HEK293 (cell line): ENCODE measurements around the gene CRTC3.
A peak's percentile ranks its signal among the peaks of the same experiment; 100 is the strongest.
"Not testable (repeated sequence)": the region's sequence is repeated elsewhere in the genome, so short reads cannot be mapped to it uniquely, and the experiment has no call there.

Experiments
- CTCF ChIA-PET: fragments of 350-600 bp; formaldehyde crosslinking; extraction: SDS; loops from one replicate; lab custom pipeline; 2021; ENCODE audit warnings: antibody characterized with exemption; lab: Yijun Ruan, JAX
- POLR2A ChIA-PET: fragments of 300-600 bp; formaldehyde crosslinking; extraction: SDS; loops from one replicate; lab custom pipeline; 2020; ENCODE audit warnings: antibody characterized with exemption, inconsistent platforms; lab: Yijun Ruan, JAX
- H3K27ac ChIP-seq: fragments of 200-500 bp; sonication (Bioruptor generic); 2 replicates; pipeline ENCODE4 v1.5.1; 2014; ENCODE audit warnings: low read depth, low read length, control low read depth, inconsistent platforms; ENCODE audit errors: extremely low read depth
- H3K36me3 ChIP-seq, 2 experiments: fragments of 200-500 bp in 1 of 2; sonication (Bioruptor generic) in 1 of 2; 1 replicate in 1 of 2; 2 replicates in 1 of 2; pipeline ENCODE4 v1.5.1; 2014 to 2017; ENCODE audit warnings: inconsistent platforms in 2 of 2, low read length in 2 of 2; ENCODE audit not compliant: control insufficient read depth in 2 of 2, insufficient read depth in 1 of 2
- H3K4me1 ChIP-seq: fragments of 200-500 bp; sonication (Bioruptor generic); 2 replicates; pipeline ENCODE4 v1.5.1; 2014; ENCODE audit warnings: mild to moderate bottlenecking, low read length, inconsistent platforms; ENCODE audit not compliant: control insufficient read depth, insufficient read depth
- H3K4me3 ChIP-seq: 2 replicates; pipeline ENCODE4 v1.5.1; 2011; ENCODE audit warnings: low read depth, mild to moderate bottlenecking, control low read depth, low read length, moderate library complexity
- H3K9me3 ChIP-seq: fragments of 200-500 bp; sonication (Bioruptor generic); 2 replicates; pipeline ENCODE4 v1.5.1; 2014; ENCODE audit warnings: low read depth, low read length, inconsistent platforms; ENCODE audit not compliant: control insufficient read depth, insufficient read depth
- MYNN ChIP-seq: fragments of 450-650 bp; formaldehyde crosslinking; IDR thresholded peaks from 2 replicates; pipeline ENCODE4 v1.5.1; 2016; ENCODE audit warnings: missing biosample characterization, missing genetic modification characterization, borderline replicate concordance
- ZBTB1 ChIP-seq: fragments of 450-650 bp; formaldehyde crosslinking; IDR thresholded peaks from 2 replicates; pipeline ENCODE4 v1.5.1; 2016; ENCODE audit warnings: missing biosample characterization, missing genetic modification characterization
- ZBTB21 ChIP-seq: fragments of 450-650 bp; formaldehyde crosslinking; IDR thresholded peaks from 2 replicates; pipeline ENCODE4 v1.5.1; 2017; ENCODE audit warnings: missing biosample characterization, missing genetic modification characterization
- ZFP37 ChIP-seq: fragments of 450-650 bp; formaldehyde crosslinking; IDR thresholded peaks from 2 replicates; pipeline ENCODE4 v1.5.1; 2016; ENCODE audit warnings: missing biosample characterization, missing genetic modification characterization
- ZNF121 ChIP-seq: fragments of 450-650 bp; formaldehyde crosslinking; IDR thresholded peaks from 2 replicates; pipeline ENCODE4 v1.5.1; 2016; ENCODE audit warnings: missing biosample characterization, missing genetic modification characterization
- ZNF138 ChIP-seq: fragments of 450-650 bp; formaldehyde crosslinking; IDR thresholded peaks from 2 replicates; pipeline ENCODE4 v1.5.1; 2016; ENCODE audit warnings: missing biosample characterization, missing genetic modification characterization, borderline replicate concordance
- ZNF140 ChIP-seq: fragments of 450-650 bp; formaldehyde crosslinking; IDR thresholded peaks from 2 replicates; pipeline ENCODE4 v1.5.1; 2016; ENCODE audit warnings: missing biosample characterization, missing genetic modification characterization
- ZNF19 ChIP-seq: fragments of 450-650 bp; formaldehyde crosslinking; IDR thresholded peaks from 2 replicates; pipeline ENCODE4; 2016; ENCODE audit warnings: missing biosample characterization, missing genetic modification characterization, low read depth
- ZNF266 ChIP-seq: fragments of 450-650 bp; formaldehyde crosslinking; IDR thresholded peaks from 2 replicates; pipeline ENCODE4 v1.5.1; 2016; ENCODE audit warnings: missing biosample characterization, missing genetic modification characterization, low read depth
- ZNF292 ChIP-seq: fragments of 450-650 bp; formaldehyde crosslinking; IDR thresholded peaks from 2 replicates; pipeline ENCODE4 v1.5.1; 2016; ENCODE audit warnings: low read depth, missing biosample characterization, missing genetic modification characterization, borderline replicate concordance
- ZNF394 ChIP-seq: fragments of 450-650 bp; formaldehyde crosslinking; IDR thresholded peaks from 2 replicates; pipeline ENCODE4 v1.5.1; 2016; ENCODE audit warnings: missing biosample characterization, missing genetic modification characterization, mild to moderate bottlenecking, moderate library complexity, borderline replicate concordance
- ZNF404 ChIP-seq: fragments of 450-650 bp; formaldehyde crosslinking; IDR thresholded peaks from 2 replicates; pipeline ENCODE4 v1.5.1; 2017; ENCODE audit warnings: missing biosample characterization, missing genetic modification characterization
- ZNF426 ChIP-seq: fragments of 450-650 bp; formaldehyde crosslinking; IDR thresholded peaks from 2 replicates; pipeline ENCODE4 v1.5.1; 2017; ENCODE audit warnings: missing biosample characterization, missing genetic modification characterization, mild to moderate bottlenecking, inconsistent platforms, moderate library complexity
- ZNF501 ChIP-seq: fragments of 450-650 bp; formaldehyde crosslinking; IDR thresholded peaks from 2 replicates; pipeline ENCODE4 v1.5.1; 2016; ENCODE audit warnings: missing biosample characterization, missing genetic modification characterization
- ZNF510 ChIP-seq: fragments of 450-650 bp; formaldehyde crosslinking; IDR thresholded peaks from 2 replicates; pipeline ENCODE4 v1.5.1; 2018; ENCODE audit warnings: mild to moderate bottlenecking, missing genetic modification characterization, missing biosample characterization; ENCODE audit not compliant: insufficient replicate concordance
- ZNF514 ChIP-seq: fragments of 450-650 bp; formaldehyde crosslinking; IDR thresholded peaks from 2 replicates; pipeline ENCODE4 v1.5.1; 2016; ENCODE audit warnings: missing biosample characterization, missing genetic modification characterization
- ZNF529 ChIP-seq: fragments of 450-650 bp; formaldehyde crosslinking; IDR thresholded peaks from 2 replicates; pipeline ENCODE4 v1.5.1; 2017; ENCODE audit warnings: missing genetic modification characterization, missing biosample characterization; ENCODE audit not compliant: insufficient replicate concordance
- ZNF555 ChIP-seq: fragments of 450-650 bp; formaldehyde crosslinking; conservative IDR thresholded peaks from 2 replicates; pipeline ENCODE4 v1.5.1; 2017; ENCODE audit warnings: missing biosample characterization, mild to moderate bottlenecking, missing genetic modification characterization, inconsistent platforms
- ZNF558 ChIP-seq: fragments of 450-650 bp; formaldehyde crosslinking; IDR thresholded peaks from 2 replicates; pipeline ENCODE4 v1.5.1; 2016; ENCODE audit warnings: missing biosample characterization, missing genetic modification characterization
- ZNF560 ChIP-seq: fragments of 450-650 bp; formaldehyde crosslinking; IDR thresholded peaks from 2 replicates; pipeline ENCODE4 v1.5.1; 2017; ENCODE audit warnings: missing biosample characterization, missing genetic modification characterization, borderline replicate concordance
- ZNF623 ChIP-seq: fragments of 450-650 bp; formaldehyde crosslinking; IDR thresholded peaks from 2 replicates; pipeline ENCODE4 v1.5.1; 2016; ENCODE audit warnings: missing biosample characterization, missing genetic modification characterization
- ZNF629 ChIP-seq: fragments of 450-650 bp; formaldehyde crosslinking; IDR thresholded peaks from 2 replicates; pipeline ENCODE4 v1.5.1; 2017; ENCODE audit warnings: missing biosample characterization, missing genetic modification characterization
- ZNF654 ChIP-seq: fragments of 450-650 bp; formaldehyde crosslinking; IDR thresholded peaks from 2 replicates; pipeline ENCODE4 v1.5.1; 2016; ENCODE audit warnings: low read depth, missing biosample characterization, missing genetic modification characterization
- ZNF664 ChIP-seq: fragments of 450-650 bp; formaldehyde crosslinking; IDR thresholded peaks from 2 replicates; pipeline ENCODE4 v1.5.1; 2016; ENCODE audit warnings: missing biosample characterization, missing genetic modification characterization
- ZXDB ChIP-seq: fragments of 450-650 bp; formaldehyde crosslinking; IDR thresholded peaks from 2 replicates; pipeline ENCODE4 v1.5.1; 2016; ENCODE audit warnings: missing biosample characterization, missing genetic modification characterization
- TF ChIP-seq, protein P1 (sequence below): fragments of 450-650 bp; formaldehyde crosslinking; conservative IDR thresholded peaks from 2 replicates; pipeline ENCODE4 v1.5.1; 2016; ENCODE audit warnings: low read depth, missing biosample characterization, missing genetic modification characterization
- TF ChIP-seq, protein P2 (sequence below): fragments of 450-650 bp; formaldehyde crosslinking; conservative IDR thresholded peaks from 2 replicates; pipeline ENCODE4 v1.5.1; 2016; ENCODE audit warnings: low read depth, missing biosample characterization, missing genetic modification characterization
- TF ChIP-seq, protein P3 (sequence below): fragments of 450-650 bp; formaldehyde crosslinking; IDR thresholded peaks from 2 replicates; pipeline ENCODE4 v1.5.1; 2016; ENCODE audit warnings: missing biosample characterization, missing genetic modification characterization, borderline replicate concordance

Gene CRTC3

DNA sequence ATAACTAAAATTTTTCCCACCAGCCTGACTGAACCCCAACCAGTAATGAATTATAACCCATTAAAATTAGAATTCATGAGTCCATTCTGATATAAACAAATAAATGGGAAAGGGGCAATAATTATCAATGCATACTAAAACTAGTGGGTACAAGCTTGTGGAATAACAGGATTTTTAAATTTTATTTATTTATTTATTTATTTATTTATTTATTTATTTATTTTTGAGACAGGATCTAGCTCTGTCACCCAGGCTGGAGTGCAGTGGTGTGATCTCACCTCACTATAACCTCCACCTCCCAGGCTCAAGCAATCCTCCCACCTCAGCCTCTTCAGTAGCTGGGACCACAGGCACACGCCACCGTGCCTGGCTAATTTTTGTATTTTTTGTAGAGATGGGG, 15.8 kb upstream of the CRTC3 start:
- H3K36me3 ChIP-seq, POLR2A ChIA-PET, H3K27ac ChIP-seq, H3K9me3 ChIP-seq, H3K4me1 ChIP-seq, H3K4me3 ChIP-seq: not testable (repeated sequence)
- CTCF ChIA-PET, result interaction anchor here (0.6 to 1.5 kb wide), 5 partner anchors 25 to 372 kb away, joined by 3 to 4 read pairs (median 3); no protein-coding TSS in a partner anchor
- TF ChIP-seq ZNF664 (tag by site-specific recombination) (peak; percentile 79), ZNF555 (tag by site-specific recombination) (peak; percentile 89), ZNF510 (peak; percentile 72), ZNF404 (tag by site-specific recombination) (0 out of 2 replicates have a peak, but pooled peaks have one; percentile 17), ZXDB (tag by site-specific recombination) (peak; percentile 79; the same call in 1 of the 2 replicates), ZNF266 (tag by site-specific recombination) (peak; percentile 69; the same call in 1 of the 2 replicates), ZNF426 (tag by site-specific recombination) (peak; percentile 93), ZNF394 (tag by site-specific recombination) (peak; percentile 96), ZNF514 (tag by site-specific recombination) (peak; percentile 71; the same call in 1 of the 2 replicates), ZNF629 (peak; percentile 58), ZNF558 (tag by site-specific recombination) (peak; percentile 83), ZNF292 (peak; percentile 71; the same call in 1 of the 2 replicates), ZNF19 (tag by site-specific recombination) (0 out of 2 replicates have a peak, but pooled peaks have one; percentile 35), ZNF140 (peak; percentile 88), MYNN (tag by site-specific recombination) (peak; percentile 45; the same call in 1 of the 2 replicates), ZFP37 (tag by site-specific recombination) (peak; percentile 77), ZNF654 (tag by site-specific recombination) (peak; percentile 32), ZNF529 (tag by site-specific recombination) (peak; percentile 62), ZNF138 (tag by site-specific recombination) (0 out of 2 replicates have a peak, but pooled peaks have one; percentile 51), ZNF623 (tag by site-specific recombination) (peak; percentile 82), ZNF121 (tag by site-specific recombination) (peak; percentile 51; the same call in 1 of the 2 replicates), ZNF560 (tag by site-specific recombination) (peak; percentile 78), ZNF501 (peak; percentile 70; the same call in 1 of the 2 replicates), ZBTB1 (tag by site-specific recombination) (0 out of 2 replicates have a peak, but pooled peaks have one; percentile 22), ZBTB21 (tag by site-specific recombination) (0 out of 2 replicates have a peak, but pooled peaks have one; percentile 30)
- TF ChIP-seq, protein P1, sequence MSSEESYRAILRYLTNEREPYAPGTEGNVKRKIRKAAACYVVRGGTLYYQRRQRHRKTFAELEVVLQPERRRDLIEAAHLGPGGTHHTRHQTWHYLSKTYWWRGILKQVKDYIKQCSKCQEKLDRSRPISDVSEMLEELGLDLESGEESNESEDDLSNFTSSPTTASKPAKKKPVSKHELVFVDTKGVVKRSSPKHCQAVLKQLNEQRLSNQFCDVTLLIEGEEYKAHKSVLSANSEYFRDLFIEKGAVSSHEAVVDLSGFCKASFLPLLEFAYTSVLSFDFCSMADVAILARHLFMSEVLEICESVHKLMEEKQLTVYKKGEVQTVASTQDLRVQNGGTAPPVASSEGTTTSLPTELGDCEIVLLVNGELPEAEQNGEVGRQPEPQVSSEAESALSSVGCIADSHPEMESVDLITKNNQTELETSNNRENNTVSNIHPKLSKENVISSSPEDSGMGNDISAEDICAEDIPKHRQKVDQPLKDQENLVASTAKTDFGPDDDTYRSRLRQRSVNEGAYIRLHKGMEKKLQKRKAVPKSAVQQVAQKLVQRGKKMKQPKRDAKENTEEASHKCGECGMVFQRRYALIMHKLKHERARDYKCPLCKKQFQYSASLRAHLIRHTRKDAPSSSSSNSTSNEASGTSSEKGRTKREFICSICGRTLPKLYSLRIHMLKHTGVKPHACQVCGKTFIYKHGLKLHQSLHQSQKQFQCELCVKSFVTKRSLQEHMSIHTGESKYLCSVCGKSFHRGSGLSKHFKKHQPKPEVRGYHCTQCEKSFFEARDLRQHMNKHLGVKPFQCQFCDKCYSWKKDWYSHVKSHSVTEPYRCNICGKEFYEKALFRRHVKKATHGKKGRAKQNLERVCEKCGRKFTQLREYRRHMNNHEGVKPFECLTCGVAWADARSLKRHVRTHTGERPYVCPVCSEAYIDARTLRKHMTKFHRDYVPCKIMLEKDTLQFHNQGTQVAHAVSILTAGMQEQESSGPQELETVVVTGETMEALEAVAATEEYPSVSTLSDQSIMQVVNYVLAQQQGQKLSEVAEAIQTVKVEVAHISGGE (tag by site-specific recombination), result peak; percentile 85
- TF ChIP-seq, protein P2, sequence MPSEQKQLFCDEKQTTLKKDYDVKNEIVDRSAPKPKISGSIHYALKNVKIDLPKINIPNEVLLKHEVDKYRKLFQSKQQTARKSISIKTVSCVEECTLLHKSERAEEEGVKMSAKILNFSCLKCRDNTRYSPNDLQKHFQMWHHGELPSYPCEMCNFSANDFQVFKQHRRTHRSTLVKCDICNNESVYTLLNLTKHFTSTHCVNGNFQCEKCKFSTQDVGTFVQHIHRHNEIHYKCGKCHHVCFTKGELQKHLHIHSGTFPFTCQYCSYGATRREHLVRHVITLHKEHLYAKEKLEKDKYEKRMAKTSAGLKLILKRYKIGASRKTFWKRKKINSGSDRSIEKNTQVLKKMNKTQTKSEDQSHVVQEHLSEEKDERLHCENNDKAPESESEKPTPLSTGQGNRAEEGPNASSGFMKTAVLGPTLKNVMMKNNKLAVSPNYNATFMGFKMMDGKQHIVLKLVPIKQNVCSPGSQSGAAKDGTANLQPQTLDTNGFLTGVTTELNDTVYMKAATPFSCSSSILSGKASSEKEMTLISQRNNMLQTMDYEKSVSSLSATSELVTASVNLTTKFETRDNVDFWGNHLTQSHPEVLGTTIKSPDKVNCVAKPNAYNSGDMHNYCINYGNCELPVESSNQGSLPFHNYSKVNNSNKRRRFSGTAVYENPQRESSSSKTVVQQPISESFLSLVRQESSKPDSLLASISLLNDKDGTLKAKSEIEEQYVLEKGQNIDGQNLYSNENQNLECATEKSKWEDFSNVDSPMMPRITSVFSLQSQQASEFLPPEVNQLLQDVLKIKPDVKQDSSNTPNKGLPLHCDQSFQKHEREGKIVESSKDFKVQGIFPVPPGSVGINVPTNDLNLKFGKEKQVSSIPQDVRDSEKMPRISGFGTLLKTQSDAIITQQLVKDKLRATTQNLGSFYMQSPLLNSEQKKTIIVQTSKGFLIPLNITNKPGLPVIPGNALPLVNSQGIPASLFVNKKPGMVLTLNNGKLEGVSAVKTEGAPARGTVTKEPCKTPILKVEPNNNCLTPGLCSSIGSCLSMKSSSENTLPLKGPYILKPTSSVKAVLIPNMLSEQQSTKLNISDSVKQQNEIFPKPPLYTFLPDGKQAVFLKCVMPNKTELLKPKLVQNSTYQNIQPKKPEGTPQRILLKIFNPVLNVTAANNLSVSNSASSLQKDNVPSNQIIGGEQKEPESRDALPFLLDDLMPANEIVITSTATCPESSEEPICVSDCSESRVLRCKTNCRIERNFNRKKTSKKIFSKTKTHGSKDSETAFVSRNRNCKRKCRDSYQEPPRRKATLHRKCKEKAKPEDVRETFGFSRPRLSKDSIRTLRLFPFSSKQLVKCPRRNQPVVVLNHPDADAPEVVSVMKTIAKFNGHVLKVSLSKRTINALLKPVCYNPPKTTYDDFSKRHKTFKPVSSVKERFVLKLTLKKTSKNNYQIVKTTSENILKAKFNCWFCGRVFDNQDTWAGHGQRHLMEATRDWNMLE, result peak; percentile 92
- TF ChIP-seq, protein P3, sequence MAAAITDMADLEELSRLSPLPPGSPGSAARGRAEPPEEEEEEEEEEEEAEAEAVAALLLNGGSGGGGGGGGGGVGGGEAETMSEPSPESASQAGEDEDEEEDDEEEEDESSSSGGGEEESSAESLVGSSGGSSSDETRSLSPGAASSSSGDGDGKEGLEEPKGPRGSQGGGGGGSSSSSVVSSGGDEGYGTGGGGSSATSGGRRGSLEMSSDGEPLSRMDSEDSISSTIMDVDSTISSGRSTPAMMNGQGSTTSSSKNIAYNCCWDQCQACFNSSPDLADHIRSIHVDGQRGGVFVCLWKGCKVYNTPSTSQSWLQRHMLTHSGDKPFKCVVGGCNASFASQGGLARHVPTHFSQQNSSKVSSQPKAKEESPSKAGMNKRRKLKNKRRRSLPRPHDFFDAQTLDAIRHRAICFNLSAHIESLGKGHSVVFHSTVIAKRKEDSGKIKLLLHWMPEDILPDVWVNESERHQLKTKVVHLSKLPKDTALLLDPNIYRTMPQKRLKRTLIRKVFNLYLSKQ (tag by site-specific recombination), result 0 out of 2 replicates have a peak, but pooled peaks have one; percentile 27
